ENCODE data around the gene DMXL2.

DNA sequence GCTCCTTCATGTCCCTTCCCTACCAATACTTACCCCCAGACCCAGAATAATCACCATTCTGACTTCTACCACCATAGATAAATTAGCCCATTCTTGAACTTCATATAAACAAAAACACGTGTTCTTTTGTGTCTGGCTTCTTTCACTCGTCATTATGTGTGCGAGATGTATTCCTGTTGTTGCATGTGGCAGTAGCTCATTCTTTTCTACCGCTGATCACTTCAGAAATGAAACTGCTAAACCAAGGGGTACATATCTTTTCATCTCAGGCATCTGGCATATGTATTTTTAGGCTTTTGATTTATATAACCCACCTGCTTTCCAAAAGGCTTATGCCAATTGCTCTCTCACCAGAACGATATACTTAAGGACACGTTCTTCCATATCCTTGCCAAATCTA lies 44.9 kb upstream of the DMXL2 start:
- TF ChIP-seq, protein P1, sequence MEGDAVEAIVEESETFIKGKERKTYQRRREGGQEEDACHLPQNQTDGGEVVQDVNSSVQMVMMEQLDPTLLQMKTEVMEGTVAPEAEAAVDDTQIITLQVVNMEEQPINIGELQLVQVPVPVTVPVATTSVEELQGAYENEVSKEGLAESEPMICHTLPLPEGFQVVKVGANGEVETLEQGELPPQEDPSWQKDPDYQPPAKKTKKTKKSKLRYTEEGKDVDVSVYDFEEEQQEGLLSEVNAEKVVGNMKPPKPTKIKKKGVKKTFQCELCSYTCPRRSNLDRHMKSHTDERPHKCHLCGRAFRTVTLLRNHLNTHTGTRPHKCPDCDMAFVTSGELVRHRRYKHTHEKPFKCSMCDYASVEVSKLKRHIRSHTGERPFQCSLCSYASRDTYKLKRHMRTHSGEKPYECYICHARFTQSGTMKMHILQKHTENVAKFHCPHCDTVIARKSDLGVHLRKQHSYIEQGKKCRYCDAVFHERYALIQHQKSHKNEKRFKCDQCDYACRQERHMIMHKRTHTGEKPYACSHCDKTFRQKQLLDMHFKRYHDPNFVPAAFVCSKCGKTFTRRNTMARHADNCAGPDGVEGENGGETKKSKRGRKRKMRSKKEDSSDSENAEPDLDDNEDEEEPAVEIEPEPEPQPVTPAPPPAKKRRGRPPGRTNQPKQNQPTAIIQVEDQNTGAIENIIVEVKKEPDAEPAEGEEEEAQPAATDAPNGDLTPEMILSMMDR (IDR thresholded peaks at IDR 0.05; ENCODE audit: low read length), result no peak
- no peak for TF ChIP-seq EZH2 (IDR thresholded peaks at IDR 0.05; ENCODE audit: borderline replicate concordance, low read length)

Data from OCI-LY1 (cell line).